Chondrocyte (in vitro differentiated cells): ENCODE results near the gene EXOC3L2. TPM values are rescaled to one million over a fixed set of nuclear protein-coding genes. Genes with fewer than 3 reads are reported as not detected.

Experiments used
- DNase-seq: peaks from one replicate; pipeline ENCODE4 v3.0.0; 2021; ENCODE audit warnings: mixed read lengths, low spot score
- H3K27ac Mint-ChIP-seq: one replicate; pipeline ENCODE4 v1.8.0; 2021; ENCODE audit warnings: mild to moderate bottlenecking, moderate library complexity, mixed read lengths; ENCODE audit not compliant: unreplicated experiment
- H3K27me3 Mint-ChIP-seq: 2 replicates; pipeline ENCODE4 v1.8.0; 2021; ENCODE audit warnings: low read depth, mixed read lengths
- H3K36me3 Mint-ChIP-seq: 2 replicates; pipeline ENCODE4 v1.8.0; 2021; ENCODE audit warnings: low read depth, mixed read lengths
- H3K4me1 Mint-ChIP-seq: 2 replicates; pipeline ENCODE4 v1.8.0; 2021; ENCODE audit warnings: low read depth, mild to moderate bottlenecking, mixed read lengths
- H3K4me3 Mint-ChIP-seq: one replicate; pipeline ENCODE4 v1.8.0; 2021; ENCODE audit warnings: mild to moderate bottlenecking, moderate library complexity, mixed read lengths; ENCODE audit not compliant: unreplicated experiment
- H3K9me3 Mint-ChIP-seq: 2 replicates; pipeline ENCODE4 v1.8.0; 2021; ENCODE audit warnings: low read depth, mixed read lengths
- CTCF ChIP-seq: fragments of 200-600 bp; sonication (generic); IDR thresholded peaks from 2 replicates; pipeline ENCODE4 v1.5.0; 2021; ENCODE audit warnings: antibody characterized with exemption, mild to moderate bottlenecking, moderate library complexity
- total RNA-seq: library from RNA; stranded (reverse); gene quantifications from 3 replicates; pipeline ENCODE4 v1.2.1, GENCODE V29; 2021

The EXOC3L2 gene
- total RNA-seq, 1 donor from 2014 or later = 0.37 TPM

GRCh38 chr19:45283443-45284033 lies 38.3 kb upstream of the EXOC3L2 start:
- no peak overlapping the region for H3K4me3 Mint-ChIP-seq
- no peak overlapping the region for H3K27ac Mint-ChIP-seq
- H3K9me3 Mint-ChIP-seq = no peaks in the 10 kb centered on the region
- H3K27me3 Mint-ChIP-seq = no peaks in the 10 kb centered on the region
- H3K36me3 Mint-ChIP-seq = peaks cover 28% of the 10 kb centered on the region
- no peak for DNase-seq
- no peak for TF ChIP-seq CTCF
- H3K4me1 Mint-ChIP-seq = no peaks in the 10 kb centered on the region

- no peak for DNase-seq
- TF ChIP-seq CTCF = no peak
- H3K27me3 Mint-ChIP-seq = no peaks in the 10 kb centered on the region
- no peak overlapping the region for H3K27ac Mint-ChIP-seq
- peaks cover 27% of the 10 kb centered on the region for H3K36me3 Mint-ChIP-seq
- H3K9me3 Mint-ChIP-seq = no peaks in the 10 kb centered on the region
- peaks cover 3% of the 10 kb centered on the region for H3K4me1 Mint-ChIP-seq
- no peak overlapping the region for H3K4me3 Mint-ChIP-seq
Measured at GRCh38 chr19:45280471-45280961, 35.3 kb upstream of the EXOC3L2 start.

GRCh38 chr19:45279587-45280192 lies 34.5 kb upstream of the EXOC3L2 start:
- Mint-ChIP-seq H3K4me1 (peaks cover 3% of the 10 kb centered on the region), H3K4me3 (no peak overlapping the region), H3K36me3 (peaks cover 27% of the 10 kb centered on the region), H3K27ac (no peak overlapping the region), H3K9me3 (no peaks in the 10 kb centered on the region), H3K27me3 (no peaks in the 10 kb centered on the region)
- no peak for TF ChIP-seq CTCF
- no peak for DNase-seq

GRCh38 chr19:45278087-45278486 lies 32.9 kb upstream of the EXOC3L2 start:
- no peak overlapping the region for H3K27ac Mint-ChIP-seq
- H3K4me3 Mint-ChIP-seq = no peak overlapping the region
- H3K36me3 Mint-ChIP-seq = peaks cover 28% of the 10 kb centered on the region
- no peak for DNase-seq
- H3K9me3 Mint-ChIP-seq = no peaks in the 10 kb centered on the region
- peaks cover 3% of the 10 kb centered on the region for H3K4me1 Mint-ChIP-seq
- no peaks in the 10 kb centered on the region for H3K27me3 Mint-ChIP-seq
- TF ChIP-seq CTCF = no peak

DNA sequence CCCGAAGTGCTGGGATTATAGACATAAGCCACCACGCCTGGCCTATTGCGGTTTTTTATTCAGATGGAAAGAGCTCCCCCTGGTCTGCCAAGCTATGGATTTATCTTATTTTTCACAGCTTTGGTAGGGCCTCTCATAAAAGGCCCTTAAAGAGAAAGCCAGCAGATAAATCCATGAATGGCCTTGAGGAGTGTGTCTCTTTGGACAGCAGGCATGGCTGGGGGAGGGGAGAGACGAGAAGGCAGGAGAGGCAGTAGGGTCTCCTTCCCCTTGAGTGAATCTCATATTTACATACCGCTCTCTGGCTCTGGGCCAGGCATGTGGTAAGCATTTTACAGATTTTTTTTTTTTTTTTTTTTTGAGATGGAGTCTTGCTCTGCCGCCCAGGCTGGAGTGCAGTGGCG lies 31.1 kb upstream of the EXOC3L2 start:
- no peak for DNase-seq
- H3K4me1 Mint-ChIP-seq = peaks cover 3% of the 10 kb centered on the region
- H3K4me3 Mint-ChIP-seq = no peak overlapping the region
- H3K9me3 Mint-ChIP-seq = no peaks in the 10 kb centered on the region
- peak; percentile 8 for TF ChIP-seq CTCF
- peaks cover 29% of the 10 kb centered on the region for H3K36me3 Mint-ChIP-seq
- peak overlapping the region; percentile 59 for H3K27ac Mint-ChIP-seq
- no peaks in the 10 kb centered on the region for H3K27me3 Mint-ChIP-seq
